Measurements from ENCODE around the gene HLA-DOB.

The HLA-DOB gene

DNA sequence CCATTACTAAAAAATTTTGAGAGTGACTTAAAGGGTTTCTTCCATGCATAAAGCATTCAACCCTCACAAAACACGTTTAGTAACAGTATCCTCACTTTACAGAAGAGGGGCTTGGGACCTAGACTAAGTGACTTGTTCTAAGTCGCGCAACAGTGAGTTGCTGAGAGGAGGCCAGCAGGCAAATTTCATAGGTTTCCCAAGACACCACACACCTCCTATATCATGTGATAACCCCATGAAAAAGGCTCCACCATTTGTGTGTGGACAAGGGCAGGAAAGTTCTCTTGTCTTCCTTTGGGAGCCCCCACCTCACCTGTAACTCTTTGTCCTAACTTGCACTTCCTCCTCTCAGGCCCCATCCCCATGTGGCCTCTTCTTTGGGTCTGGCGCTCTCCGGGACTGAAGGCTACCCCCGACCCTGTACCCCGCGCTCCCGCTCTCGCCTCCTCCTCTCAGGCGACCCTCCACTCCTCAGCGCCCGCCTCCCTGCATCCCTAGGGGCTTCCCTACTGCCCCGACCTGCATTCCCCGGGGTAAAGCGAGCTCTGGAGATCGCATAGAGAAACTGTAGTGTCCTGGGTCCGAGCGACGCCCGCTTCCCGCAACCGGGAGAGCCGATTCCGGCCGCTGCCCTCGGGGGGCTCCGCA lies 26.7 kb upstream of the HLA-DOB start:
- no peak for DNase-seq

- DNase-seq, result no peak
These were observed 25.9 kb upstream of the HLA-DOB start for GRCh38 chr6:32842690-32843089.

DNA sequence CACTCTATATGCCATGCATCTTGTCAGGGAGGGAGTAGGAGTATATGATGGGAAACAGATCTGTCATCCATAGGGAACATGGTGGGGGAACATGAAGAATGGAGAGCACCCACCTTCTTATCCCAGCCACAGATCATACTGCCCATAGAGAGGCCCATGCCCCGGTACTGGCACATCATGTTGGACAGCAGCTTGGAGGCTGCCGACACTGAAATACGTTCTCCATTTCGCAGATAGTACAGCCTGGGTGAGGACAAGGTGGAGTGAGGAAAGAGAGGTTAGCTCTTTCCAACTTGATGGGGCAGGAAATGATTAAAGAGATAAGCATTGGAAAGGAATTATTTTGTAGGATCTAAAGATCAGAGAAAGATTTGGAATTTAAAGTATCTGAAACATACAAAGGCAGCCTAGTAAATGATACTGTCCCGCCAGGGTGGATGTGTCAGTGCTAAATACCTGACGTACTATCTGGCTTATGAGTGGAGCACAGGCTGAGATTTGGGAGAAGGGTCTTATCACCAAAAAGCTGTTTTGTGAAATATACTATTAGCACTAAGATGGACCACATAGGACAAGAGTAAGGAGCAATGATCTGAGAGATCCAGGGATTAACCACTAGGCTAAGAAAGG lies 25.3 kb upstream of the HLA-DOB start:
- DNase-seq, result no peak

DNA sequence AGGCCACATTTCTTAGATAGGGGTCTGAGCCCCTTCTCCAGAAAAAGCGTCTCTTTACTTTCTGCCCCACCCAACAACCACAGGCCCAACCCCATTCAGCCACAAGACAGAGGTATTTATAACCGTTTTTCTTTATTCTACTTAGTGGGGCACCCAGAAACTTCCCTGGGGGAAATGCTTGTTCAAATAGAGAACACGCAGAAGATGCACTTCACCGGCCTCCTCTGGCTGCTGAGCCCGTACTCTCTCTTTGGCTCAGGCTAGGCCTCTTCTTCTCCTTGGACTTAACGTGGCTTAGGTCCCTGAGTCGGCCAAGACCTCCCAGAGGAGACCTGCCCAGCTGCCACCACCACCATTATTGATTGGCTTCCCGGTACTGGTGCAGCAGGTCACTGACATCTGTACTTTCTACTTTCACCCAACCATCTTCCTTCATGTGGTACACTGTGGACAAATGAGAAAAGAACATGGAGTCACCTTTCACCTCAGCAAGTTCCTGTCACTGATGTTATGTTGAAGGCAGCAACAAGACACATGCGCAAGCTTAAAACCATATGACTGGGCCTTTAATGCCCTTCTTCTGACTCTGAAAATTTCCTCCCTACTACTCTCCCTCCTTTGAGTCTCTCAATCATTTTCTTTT lies 23.9 kb upstream of the HLA-DOB start:
- DNase-seq, result peak; percentile 29

DNA sequence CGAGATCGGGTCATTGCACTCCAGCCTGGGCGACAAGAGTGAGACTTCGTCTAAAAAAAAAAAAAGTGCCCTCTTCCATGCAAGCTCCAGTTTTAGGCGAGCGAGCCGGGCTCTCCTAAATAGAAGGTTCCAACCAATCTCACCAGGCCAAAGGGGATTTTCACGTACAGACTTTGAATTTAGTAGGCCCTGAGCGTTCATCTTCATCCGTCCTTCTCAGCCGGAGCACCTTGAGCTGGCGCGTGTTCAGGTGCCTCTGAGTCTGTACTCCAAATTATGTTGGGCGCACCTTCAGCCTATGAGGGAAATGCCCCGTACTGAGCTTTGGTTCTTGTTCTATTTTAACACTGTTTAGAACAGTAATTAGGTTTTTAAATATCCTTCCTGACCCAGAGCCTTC lies 22.6 kb upstream of the HLA-DOB start:
- DNase-seq, result no peak

DNA sequence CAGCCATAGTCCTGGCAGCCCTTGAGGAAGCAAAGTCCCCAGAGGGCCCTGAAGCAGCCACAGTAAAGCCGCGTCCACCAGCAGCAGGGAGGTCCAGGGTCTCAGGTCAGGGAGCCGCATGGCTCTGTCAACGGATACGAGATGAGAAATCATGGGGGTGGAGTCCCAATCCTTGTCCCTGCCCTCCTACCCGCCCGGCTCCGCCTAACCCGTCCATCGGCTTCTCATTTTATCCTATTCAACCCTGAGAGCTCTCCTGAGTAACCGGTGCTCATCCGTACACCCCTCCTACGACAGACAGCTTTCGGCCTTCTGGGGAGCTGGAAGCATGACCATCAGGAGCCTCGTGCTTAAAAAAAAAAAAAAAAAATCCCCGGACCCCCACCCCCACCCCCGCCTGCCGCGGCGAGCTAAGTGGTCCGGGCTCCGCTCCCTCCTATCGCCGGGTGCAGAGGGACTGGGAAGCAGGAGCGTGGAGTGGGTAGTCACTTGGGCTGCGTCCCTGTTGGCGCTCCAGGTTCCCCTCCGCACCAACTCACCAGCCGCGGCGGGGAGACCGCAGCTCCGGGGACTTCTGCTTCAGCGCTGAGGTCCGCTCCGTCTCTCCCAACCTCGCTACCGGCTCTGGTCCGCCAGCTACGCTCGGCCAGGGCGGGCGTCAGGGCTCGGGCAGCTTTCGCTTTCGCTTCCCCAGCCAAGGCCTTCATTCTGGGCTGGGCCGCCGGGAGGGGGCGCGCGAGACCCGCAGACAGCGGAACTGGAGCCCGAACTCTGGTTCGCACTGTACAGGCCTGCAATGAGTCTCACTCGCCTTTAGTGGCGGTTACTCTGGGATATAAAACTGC lies 21.5 kb upstream of the HLA-DOB start, which contains the start of gene TAP2:
TSS of gene TAP2 (minus strand) at position 626 of the 845 bp plus-strand sequence. CDS start at position 120, 506 bp downstream.
- peak; percentile 98 for DNase-seq

DNA sequence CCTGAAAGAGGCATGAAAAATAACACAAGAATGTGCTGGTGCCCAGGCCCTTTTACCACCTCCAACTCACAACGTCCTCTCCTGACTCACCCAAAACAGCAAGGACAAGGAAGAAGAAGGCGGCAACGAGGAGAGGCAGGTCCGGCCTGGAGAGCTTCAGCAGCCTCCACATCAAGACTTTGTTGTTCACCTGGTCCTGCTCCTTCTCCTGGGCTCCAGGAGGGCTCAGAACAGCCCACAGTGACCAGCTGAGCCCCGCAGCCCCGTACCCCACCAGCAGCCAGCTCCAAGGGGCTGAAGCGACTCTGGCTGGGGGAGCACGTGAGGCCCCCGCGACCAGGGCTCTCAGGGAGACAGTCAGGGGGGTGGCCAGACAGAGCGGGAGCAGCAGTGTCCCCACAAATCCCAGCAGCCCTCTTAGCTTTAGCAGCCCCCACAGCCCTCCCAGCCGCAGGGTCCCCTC lies 20.9 kb upstream of the HLA-DOB start:
- DNase-seq, result no peak

GRCh38 chr6:32836873-32837272 lies 20.1 kb upstream of the HLA-DOB start:
- no peak for DNase-seq

DNA sequence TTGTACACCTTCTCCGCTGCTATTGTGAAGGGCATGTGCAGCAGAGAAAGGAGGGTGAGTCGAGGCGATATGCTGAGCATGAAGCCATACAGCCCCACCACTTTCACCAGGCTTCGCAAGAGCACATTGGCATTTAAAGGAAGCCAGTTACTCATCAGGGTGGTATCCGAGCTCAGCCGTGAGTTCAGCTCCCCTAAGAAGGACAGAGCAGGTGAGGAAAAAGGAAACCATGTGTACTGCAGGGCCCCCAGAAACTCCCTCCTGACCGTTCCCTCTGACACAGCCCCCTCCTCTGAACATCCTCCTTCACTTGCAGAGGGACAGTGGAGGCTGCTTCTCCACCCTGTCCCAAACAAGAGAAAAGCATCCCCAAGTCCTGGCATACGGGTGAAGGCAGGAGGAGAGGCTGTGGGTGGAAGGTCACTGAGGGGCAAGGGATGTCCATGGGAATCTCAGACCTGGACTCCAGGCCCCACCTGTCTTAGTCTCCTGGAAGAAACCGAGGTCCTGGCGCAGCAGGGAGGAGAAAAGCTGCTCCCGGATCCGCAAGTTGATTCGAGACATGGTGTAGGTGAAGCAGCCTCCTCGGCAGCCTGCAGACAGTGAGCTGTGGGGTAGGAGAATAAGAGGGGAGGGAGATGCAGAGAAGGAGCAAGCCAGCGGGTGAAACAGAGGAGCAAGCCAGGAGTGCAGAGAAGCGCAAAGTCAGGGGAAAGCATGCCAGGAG lies 18.5 kb upstream of the HLA-DOB start:
- DNase-seq, result no peak

- DNase-seq, result no peak
These were observed 16.9 kb upstream of the HLA-DOB start for GRCh38 chr6:32833664-32834063.

GRCh38 chr6:32832535-32832934 lies 15.7 kb upstream of the HLA-DOB start:
- DNase-seq, result no peak

DNA sequence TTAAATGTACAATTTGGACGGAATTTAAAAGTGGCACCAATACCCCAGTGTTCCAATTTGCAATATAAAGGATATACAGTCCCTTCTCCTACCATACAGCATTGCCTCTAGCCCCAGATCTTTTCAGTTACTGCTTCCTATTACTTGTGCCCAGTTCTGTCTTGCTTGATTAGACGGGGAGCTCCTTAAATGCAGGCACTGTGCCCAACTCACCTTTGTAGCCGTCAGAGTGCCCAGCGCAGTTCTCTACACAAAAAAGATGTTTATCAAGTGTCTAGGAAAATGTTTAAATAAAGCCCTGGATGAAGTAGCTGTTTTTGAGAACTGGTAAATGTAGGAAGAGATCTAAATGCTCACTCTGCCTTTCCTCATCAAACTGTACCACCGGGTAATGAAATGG lies 14.1 kb upstream of the HLA-DOB start:
- DNase-seq, result no peak

- no peak for DNase-seq
These were observed 13.2 kb upstream of the HLA-DOB start for GRCh38 chr6:32830017-32830416.

- no peak for DNase-seq
These were observed 12.7 kb upstream of the HLA-DOB start for GRCh38 chr6:32829495-32829894.

GRCh38 chr6:32827025-32827424 lies 10.2 kb upstream of the HLA-DOB start:
- DNase-seq, result no peak

- DNase-seq, result no peak
These were observed 9.2 kb upstream of the HLA-DOB start for GRCh38 chr6:32825966-32826365.

DNA sequence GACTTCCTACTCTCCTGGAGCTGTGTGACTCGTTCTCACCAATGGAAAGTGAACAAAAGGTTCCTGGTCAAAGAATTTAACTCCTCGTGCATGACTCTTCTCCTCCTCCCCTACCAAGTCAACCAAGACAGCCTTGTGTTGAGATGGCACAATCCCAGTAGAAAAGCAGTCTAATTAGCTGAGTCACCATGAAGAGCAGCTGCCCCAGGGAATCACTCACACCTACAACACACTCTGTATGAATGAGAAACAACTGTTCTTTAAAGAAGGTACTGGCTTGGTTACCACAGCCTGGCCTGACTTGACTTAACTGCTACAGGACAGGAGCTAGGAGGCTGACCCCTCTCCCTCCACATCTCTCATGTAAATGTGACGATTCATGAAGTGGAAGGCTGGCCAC lies 2.9 kb upstream of the HLA-DOB start:
- no peak for DNase-seq

DNA sequence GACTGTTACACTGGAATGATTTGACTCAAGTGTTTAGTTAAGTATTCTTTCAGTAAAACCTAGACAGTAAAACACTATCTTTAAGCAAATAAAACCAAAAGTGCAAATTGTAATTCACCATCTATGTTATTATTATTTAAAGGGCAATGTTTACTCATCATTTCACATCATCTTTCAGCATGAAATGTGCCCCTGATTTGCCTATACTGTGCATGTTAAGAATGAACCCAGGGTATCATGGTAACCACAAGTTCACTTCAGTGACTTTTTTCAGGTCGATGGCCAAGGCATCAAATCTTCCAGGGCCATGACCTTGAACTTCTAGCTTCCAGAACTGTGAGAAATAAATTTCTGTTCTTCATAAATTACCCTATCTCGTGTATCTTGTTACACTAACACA lies 2.1 kb upstream of the HLA-DOB start:
- DNase-seq, result no peak

DNA sequence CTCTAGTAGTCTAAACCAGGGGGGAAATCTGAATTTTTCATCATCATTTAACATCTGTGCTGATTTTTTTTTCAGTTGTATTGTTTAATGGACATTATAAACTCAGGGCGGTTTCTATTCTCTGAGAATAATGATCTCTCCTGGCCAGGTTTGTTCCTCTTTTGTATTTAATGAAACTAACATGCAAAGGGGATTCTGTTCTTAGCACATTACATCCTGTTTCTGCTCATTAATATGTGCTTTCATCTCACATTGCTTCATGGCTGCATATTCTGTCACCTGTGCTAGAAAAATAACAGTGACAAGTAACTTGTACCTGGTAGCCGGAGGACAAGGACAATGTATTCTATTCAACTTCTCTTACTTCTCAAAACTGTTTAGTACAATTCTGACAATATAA lies 806 bp downstream of the HLA-DOB start:
- no peak for DNase-seq

- no peak for DNase-seq
These were observed 1.7 kb downstream of the HLA-DOB start for GRCh38 chr6:32815115-32815514.

GRCh38 chr6:32814145-32814544 lies 2.7 kb downstream of the HLA-DOB start:
- DNase-seq, result no peak

DNA sequence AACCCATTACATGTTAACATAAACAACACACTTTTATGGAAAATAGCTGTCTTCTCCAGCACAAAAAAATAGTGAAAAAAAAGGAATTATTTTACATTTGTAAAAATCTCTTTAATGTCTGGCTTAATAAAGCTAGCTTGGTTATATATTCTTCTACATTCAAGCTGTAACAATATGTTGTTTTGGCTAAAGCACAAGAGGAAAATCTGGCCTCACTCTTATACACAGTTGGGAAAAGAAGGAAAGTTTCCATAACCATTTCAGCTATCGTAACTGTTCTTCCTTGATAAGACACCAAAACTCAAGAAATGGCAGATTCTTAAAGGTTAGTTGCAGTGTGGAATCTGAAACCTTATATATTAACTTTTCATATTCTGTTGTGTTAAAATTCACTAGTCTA lies 7.6 kb downstream of the HLA-DOB start:
- DNase-seq, result no peak
